Panc1 (cell line): ENCODE data around the gene TMEM51. TPM values are rescaled to one million over a fixed set of nuclear protein-coding genes. Genes with fewer than 3 reads are reported as not detected.
A peak's percentile ranks its signal among the peaks of the same experiment; 100 is the strongest.

Experiments
- ATAC-seq: fragments of 200-7000 bp; cut with Tn5 transposase; 2 replicates; pipeline ENCODE4 v1.9.1; 2020; ENCODE audit warnings: mild to moderate bottlenecking, moderate library complexity
- BruUV-seq: library from RNA; stranded (reverse); fragments of 400-500 nt; replicated peaks from 2 replicates; lab custom pipeline; 2021; lab: Mats Ljungman, UMichigan
- CTCF ChIA-PET: fragments of 300-600 bp; sonication (Branson Sonifier 250); formaldehyde crosslinking; loops from one replicate; lab custom pipeline; 2022; ENCODE audit warnings: antibody characterized with exemption; lab: Charles Lee
- POLR2A ChIA-PET: fragments of 300-600 bp; sonication (Branson Sonifier 250); formaldehyde crosslinking; loops from one replicate; lab custom pipeline; 2022; ENCODE audit warnings: antibody characterized with exemption; lab: Charles Lee
- DNase-seq: peaks from one replicate; pipeline ENCODE4 v3.0.0-alpha.2; 2010; ENCODE audit warnings: low read depth, low spot score
- H3K27ac ChIP-seq: 2 replicates; pipeline ENCODE4 v1.5.1; 2011; ENCODE audit warnings: mild to moderate bottlenecking, low read length, inconsistent platforms
- H3K27me3 ChIP-seq: fragments of 200-500 bp; sonication (Bioruptor generic); 2 replicates; pipeline ENCODE4 v1.6.0; 2014; ENCODE audit warnings: low read length, inconsistent platforms; ENCODE audit not compliant: control insufficient read depth, insufficient read depth
- H3K36me3 ChIP-seq: fragments of 200-500 bp; sonication (Bioruptor generic); 2 replicates; pipeline ENCODE4 v1.5.1; 2014; ENCODE audit warnings: inconsistent platforms, mild to moderate bottlenecking, low read length, moderate library complexity; ENCODE audit not compliant: control insufficient read depth, insufficient read depth
- H3K4me1 ChIP-seq: 2 replicates; pipeline ENCODE4 v1.5.1; 2011; ENCODE audit warnings: inconsistent platforms, mild to moderate bottlenecking, low read length, moderate library complexity; ENCODE audit not compliant: control insufficient read depth, insufficient read depth
- H3K4me3 ChIP-seq, 2 experiments: 2 replicates each; pipeline ENCODE4 v1.5.1; 2011 to 2012; ENCODE audit warnings: low read depth in 2 of 2, low read length in 2 of 2, mild to moderate bottlenecking in 2 of 2, inconsistent platforms in 1 of 2, moderate library complexity in 1 of 2
- H3K9me3 ChIP-seq: fragments of 200-500 bp; sonication (Bioruptor generic); 2 replicates; pipeline ENCODE4 v1.5.1; 2014; ENCODE audit warnings: low read depth, mild to moderate bottlenecking, inconsistent platforms, low read length, moderate library complexity; ENCODE audit not compliant: control insufficient read depth, insufficient read depth
- POLR2AphosphoS5 ChIP-seq: IDR thresholded peaks from 2 replicates; pipeline ENCODE4 v1.6.1; 2012; ENCODE audit warnings: mild to moderate bottlenecking, low read depth, low read length, moderate library complexity
- SIN3A ChIP-seq: IDR thresholded peaks from 2 replicates; pipeline ENCODE4 v1.6.1; 2012; ENCODE audit warnings: low read depth, mild to moderate bottlenecking, low read length, moderate library complexity, borderline replicate concordance; ENCODE audit not compliant: insufficient read depth
- TCF7L2 ChIP-seq: IDR thresholded peaks from 2 replicates; pipeline ENCODE4 v1.6.1; 2011; ENCODE audit warnings: mild to moderate bottlenecking, low read depth, low read length, inconsistent platforms
- in situ Hi-C: cut with HindIII; loops from 2 replicates; pipeline ENCODE4 v1.10.0; 2016; ENCODE audit warnings: low sequenced_read_pairs, low pct_unique_long_range_greater_than_20kb
- intact Hi-C: fragments of 100-400 bp; cut with micrococcal nuclease; formaldehyde crosslinking; loops from one replicate; pipeline ENCODE4 v1.10.0; 2022; ENCODE audit not compliant: unreplicated experiment
- total RNA-seq: library from RNA; stranded (reverse); gene quantifications from one replicate; pipeline ENCODE4 v1.2.1, GENCODE V29; 2021; ENCODE audit not compliant: unreplicated experiment
- TF ChIP-seq, protein P1 (sequence below), 2 experiments: IDR thresholded peaks; 2 replicates each; pipeline ENCODE4 v1.6.1; 2011 to 2012; ENCODE audit warnings: low read depth in 2 of 2, control low read depth in 1 of 2, low read length in 1 of 2, mild to moderate bottlenecking in 1 of 2, moderate library complexity in 1 of 2; ENCODE audit not compliant: insufficient read depth in 1 of 2
- TF ChIP-seq, protein P2 (sequence below): fragments of 450-650 bp; IDR thresholded peaks from 2 replicates; pipeline ENCODE4 v1.5.1; 2017; ENCODE audit warnings: mild to moderate bottlenecking

TMEM51 gene
- total RNA-seq, 1 experiment from 2014 or later: 25.8 TPM

DNA sequence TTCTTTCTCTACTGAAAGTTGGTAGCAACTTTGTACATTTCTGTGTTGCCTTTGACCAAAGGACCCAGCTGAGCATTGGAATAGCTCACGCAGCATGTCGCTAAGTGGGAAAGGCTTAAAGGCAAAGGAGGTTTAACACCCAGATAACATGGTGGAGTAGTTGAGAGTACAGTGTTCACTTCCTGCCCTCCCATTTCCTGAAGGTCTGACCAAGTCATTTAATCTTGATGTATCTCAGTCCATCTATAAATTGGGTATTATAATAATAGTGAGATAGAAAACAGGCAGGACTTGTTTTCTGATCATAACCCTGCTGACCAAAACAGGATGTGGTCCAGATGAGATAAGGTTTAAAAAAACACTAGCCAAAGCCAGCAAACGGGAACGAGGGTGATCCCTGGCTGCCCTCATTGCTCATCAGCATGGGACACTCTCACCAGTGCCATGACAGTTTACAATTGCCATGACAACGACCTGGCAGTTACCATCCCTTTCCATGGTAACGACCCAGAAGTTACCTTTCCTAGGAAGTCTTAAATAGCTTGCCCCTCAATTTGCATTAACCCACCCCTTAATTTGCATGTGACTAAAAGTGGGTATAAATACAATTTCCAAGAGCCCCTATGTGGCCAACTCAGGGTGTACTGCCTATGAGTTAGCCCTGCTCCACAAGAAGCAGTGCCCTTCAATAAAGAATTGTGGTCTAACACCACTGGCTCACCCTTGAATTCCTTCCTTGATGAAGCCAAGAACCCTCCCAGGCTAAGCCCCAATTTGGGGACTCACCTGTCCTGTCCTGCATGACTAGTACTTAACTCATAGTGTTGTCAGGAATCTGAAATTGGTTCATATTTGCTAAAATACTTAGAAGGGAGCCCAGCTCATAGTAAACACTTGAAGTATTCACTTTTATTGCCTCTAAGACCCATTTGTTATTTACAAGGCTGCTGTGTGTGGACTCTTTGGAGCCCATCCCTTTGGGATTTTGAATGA lies 65.0 kb downstream of the TMEM51 start:
- POLR2A ChIA-PET: no interaction called here
- ATAC-seq: 0 out of 2 replicates have a peak, but pooled peaks have one; percentile 38

DNA sequence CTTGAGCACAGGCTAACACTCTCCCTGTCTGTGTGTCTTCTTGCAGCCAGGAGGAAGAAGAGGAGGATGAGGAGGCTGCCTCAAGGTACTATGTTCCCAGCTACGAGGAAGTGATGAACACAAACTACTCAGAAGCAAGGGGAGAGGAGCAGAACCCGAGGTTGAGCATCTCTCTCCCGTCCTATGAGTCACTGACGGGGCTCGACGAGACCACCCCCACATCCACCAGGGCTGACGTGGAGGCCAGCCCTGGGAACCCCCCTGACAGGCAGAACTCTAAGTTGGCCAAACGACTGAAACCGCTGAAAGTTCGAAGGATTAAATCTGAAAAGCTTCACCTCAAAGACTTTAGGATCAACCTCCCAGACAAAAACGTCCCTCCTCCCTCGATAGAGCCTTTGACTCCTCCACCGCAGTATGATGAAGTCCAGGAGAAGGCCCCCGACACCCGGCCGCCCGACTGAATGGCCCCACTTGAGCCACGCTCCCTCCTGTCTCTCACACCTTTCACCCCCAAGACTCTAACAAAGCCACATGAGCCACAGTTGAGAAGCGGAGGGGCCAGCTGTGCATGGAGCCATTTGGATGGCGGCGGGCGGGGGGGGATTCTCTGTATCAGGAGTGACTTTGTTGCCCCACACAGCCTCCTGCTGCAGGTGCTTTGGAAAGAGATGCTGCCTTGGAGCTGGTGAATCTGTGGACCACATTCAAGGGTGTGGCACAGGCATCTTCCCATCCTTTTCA lies 65.9 kb downstream of the TMEM51 start:
- POLR2A ChIA-PET: interaction anchor here (0.7 kb wide), 1 partner anchor 8 kb away, joined by 3 read pairs; no protein-coding TSS in a partner anchor

More for the DNA sequence above, 65.0 kb downstream of the TMEM51 start:
- no TSS peak for BruUV-seq
- in situ Hi-C loops: no loop called here
- no peaks in the 10 kb centered on the region for H3K36me3 ChIP-seq
- peak; percentile 5 for DNase-seq
- no peak overlapping the region for H3K27ac ChIP-seq
- H3K4me3 ChIP-seq: no peak overlapping the region
- CTCF ChIA-PET: no interaction called here
- H3K9me3 ChIP-seq: no peaks in the 10 kb centered on the region
- 0 out of 2 replicates have a peak, but pooled peaks cover 3% of the 10 kb centered on the region for H3K4me1 ChIP-seq
- intact Hi-C loops: no loop called here
- TF ChIP-seq, protein P1, sequence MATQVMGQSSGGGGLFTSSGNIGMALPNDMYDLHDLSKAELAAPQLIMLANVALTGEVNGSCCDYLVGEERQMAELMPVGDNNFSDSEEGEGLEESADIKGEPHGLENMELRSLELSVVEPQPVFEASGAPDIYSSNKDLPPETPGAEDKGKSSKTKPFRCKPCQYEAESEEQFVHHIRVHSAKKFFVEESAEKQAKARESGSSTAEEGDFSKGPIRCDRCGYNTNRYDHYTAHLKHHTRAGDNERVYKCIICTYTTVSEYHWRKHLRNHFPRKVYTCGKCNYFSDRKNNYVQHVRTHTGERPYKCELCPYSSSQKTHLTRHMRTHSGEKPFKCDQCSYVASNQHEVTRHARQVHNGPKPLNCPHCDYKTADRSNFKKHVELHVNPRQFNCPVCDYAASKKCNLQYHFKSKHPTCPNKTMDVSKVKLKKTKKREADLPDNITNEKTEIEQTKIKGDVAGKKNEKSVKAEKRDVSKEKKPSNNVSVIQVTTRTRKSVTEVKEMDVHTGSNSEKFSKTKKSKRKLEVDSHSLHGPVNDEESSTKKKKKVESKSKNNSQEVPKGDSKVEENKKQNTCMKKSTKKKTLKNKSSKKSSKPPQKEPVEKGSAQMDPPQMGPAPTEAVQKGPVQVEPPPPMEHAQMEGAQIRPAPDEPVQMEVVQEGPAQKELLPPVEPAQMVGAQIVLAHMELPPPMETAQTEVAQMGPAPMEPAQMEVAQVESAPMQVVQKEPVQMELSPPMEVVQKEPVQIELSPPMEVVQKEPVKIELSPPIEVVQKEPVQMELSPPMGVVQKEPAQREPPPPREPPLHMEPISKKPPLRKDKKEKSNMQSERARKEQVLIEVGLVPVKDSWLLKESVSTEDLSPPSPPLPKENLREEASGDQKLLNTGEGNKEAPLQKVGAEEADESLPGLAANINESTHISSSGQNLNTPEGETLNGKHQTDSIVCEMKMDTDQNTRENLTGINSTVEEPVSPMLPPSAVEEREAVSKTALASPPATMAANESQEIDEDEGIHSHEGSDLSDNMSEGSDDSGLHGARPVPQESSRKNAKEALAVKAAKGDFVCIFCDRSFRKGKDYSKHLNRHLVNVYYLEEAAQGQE (IDR thresholded peaks at IDR 0.05; ENCODE audit: insufficient read depth in 1 of 2, low read depth in 2 of 2, low read length in 1 of 2): no peak
- TF ChIP-seq POLR2AphosphoS5 (no peak), TCF7L2 (no peak), SIN3A (no peak)
- TF ChIP-seq, protein P2, sequence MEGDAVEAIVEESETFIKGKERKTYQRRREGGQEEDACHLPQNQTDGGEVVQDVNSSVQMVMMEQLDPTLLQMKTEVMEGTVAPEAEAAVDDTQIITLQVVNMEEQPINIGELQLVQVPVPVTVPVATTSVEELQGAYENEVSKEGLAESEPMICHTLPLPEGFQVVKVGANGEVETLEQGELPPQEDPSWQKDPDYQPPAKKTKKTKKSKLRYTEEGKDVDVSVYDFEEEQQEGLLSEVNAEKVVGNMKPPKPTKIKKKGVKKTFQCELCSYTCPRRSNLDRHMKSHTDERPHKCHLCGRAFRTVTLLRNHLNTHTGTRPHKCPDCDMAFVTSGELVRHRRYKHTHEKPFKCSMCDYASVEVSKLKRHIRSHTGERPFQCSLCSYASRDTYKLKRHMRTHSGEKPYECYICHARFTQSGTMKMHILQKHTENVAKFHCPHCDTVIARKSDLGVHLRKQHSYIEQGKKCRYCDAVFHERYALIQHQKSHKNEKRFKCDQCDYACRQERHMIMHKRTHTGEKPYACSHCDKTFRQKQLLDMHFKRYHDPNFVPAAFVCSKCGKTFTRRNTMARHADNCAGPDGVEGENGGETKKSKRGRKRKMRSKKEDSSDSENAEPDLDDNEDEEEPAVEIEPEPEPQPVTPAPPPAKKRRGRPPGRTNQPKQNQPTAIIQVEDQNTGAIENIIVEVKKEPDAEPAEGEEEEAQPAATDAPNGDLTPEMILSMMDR: no peak
- H3K27me3 ChIP-seq: no peaks in the 10 kb centered on the region

More for the DNA sequence above, 65.9 kb downstream of the TMEM51 start:
- BruUV-seq: TSS peak; percentile 55
- H3K27ac ChIP-seq: no peak overlapping the region
- in situ Hi-C loops (no loop called here), intact Hi-C loops (no loop called here)
- CTCF ChIA-PET: interaction anchor here (1.0 kb wide), 1 partner anchor 50 kb away, joined by 3 read pairs; no protein-coding TSS in a partner anchor
- 0 out of 2 replicates have a peak, but pooled peaks cover under 1% of the 10 kb centered on the region for H3K4me1 ChIP-seq
- no peak for ATAC-seq
- no peak for DNase-seq
- TF ChIP-seq TCF7L2 (no peak), SIN3A (no peak), POLR2AphosphoS5 (no peak)
- TF ChIP-seq, protein P2: no peak
- TF ChIP-seq, protein P1 (IDR thresholded peaks at IDR 0.05; ENCODE audit: insufficient read depth in 1 of 2, low read depth in 2 of 2, low read length in 1 of 2): no peak
- no peaks in the 10 kb centered on the region for H3K27me3 ChIP-seq
- H3K36me3 ChIP-seq: no peaks in the 10 kb centered on the region
- H3K4me3 ChIP-seq: no peak overlapping the region
- H3K9me3 ChIP-seq: no peaks in the 10 kb centered on the region
